SK-N-SH (cell line): Measurements from ENCODE around the gene NOD1. TPM values are rescaled to one million over a fixed set of nuclear protein-coding genes. Genes with fewer than 3 reads are reported as not detected.

Source experiments
- CTCF ChIA-PET: fragments of 300-600, 350-600 bp; formaldehyde crosslinking; extraction: SDS; loops from one replicate; lab custom pipeline; 2021; lab: Yijun Ruan, JAX
- POLR2A ChIA-PET: fragments of 350-600 bp; sonication (Branson Sonifier 250); formaldehyde crosslinking; extraction: SDS; loops from one replicate; lab custom pipeline; 2020; ENCODE audit warnings: antibody characterized with exemption, inconsistent platforms; lab: Yijun Ruan, JAX
- DNase-seq: peaks from one replicate; pipeline ENCODE4 v3.0.0; 2012
- H2AFZ ChIP-seq: fragments of 200-600 bp; sonication (generic); 2 replicates; pipeline ENCODE4 v1.8.1; 2016; ENCODE audit warnings: antibody characterized with exemption, mild to moderate bottlenecking, low read depth
- H3F3A ChIP-seq: fragments of 200-600 bp; sonication (generic); replicated peaks from 2 replicates; pipeline ENCODE3; 2016; ENCODE audit warnings: antibody characterized with exemption, mild to moderate bottlenecking; ENCODE audit not compliant: insufficient read depth
- H3K27ac ChIP-seq, 2 experiments: fragments of 200-500 bp in 1 of 2; fragments of 200-600 bp in 1 of 2; sonication (Bioruptor generic) in 1 of 2; sonication (generic), shearing (Covaris generic) in 1 of 2; 2 replicates each; pipeline versions ENCODE4 v1.5.1 to v1.6.1; 2014 to 2016; ENCODE audit warnings: low read depth in 2 of 2, inconsistent platforms in 1 of 2, low read length in 1 of 2, mild to moderate bottlenecking in 1 of 2, mixed read lengths in 1 of 2
- H3K27me3 ChIP-seq: fragments of 200-600 bp; sonication (generic), shearing (Covaris generic); 2 replicates; pipeline ENCODE4 v1.6.1; 2016; ENCODE audit warnings: mixed run types; ENCODE audit not compliant: insufficient read depth
- H3K36me3 ChIP-seq, 2 experiments: fragments of 200-500 bp in 1 of 2; fragments of 200-600 bp in 1 of 2; sonication (Bioruptor generic) in 1 of 2; sonication (generic) in 1 of 2; replicated peaks in 1 of 2; 2 replicates each; pipeline versions ENCODE3 to v1.5.1; 2014 to 2016; ENCODE audit warnings: low read length in 1 of 2, mild to moderate bottlenecking in 1 of 2; ENCODE audit not compliant: insufficient read depth in 2 of 2, control insufficient read depth in 1 of 2
- H3K4me1 ChIP-seq, 2 experiments: fragments of 200-500 bp in 1 of 2; fragments of 200-600 bp in 1 of 2; sonication (Bioruptor generic) in 1 of 2; sonication (generic), shearing (Covaris generic) in 1 of 2; 2 replicates each; pipeline versions ENCODE4 v1.5.1 to v1.6.1; 2014 to 2016; ENCODE audit warnings: low read depth in 1 of 2, low read length in 1 of 2, mixed run types in 1 of 2; ENCODE audit not compliant: insufficient read depth in 2 of 2, control insufficient read depth in 1 of 2
- H3K4me2 ChIP-seq: fragments of 200-600 bp; sonication (generic), shearing (Covaris generic); 2 replicates; pipeline ENCODE4 v1.6.1; 2017; ENCODE audit warnings: mixed run types
- H3K4me3 ChIP-seq, 2 experiments: fragments of 200-500 bp in 1 of 2; fragments of 200-600 bp in 1 of 2; sonication (Bioruptor generic) in 1 of 2; sonication (generic), shearing (Covaris generic) in 1 of 2; 2 replicates each; pipeline versions ENCODE4 v1.5.1 to v1.8.1; 2014 to 2016; ENCODE audit warnings: low read depth in 2 of 2, inconsistent platforms in 1 of 2, low read length in 1 of 2, mild to moderate bottlenecking in 1 of 2, mixed read lengths in 1 of 2, moderate library complexity in 1 of 2
- H3K79me2 ChIP-seq: fragments of 200-600 bp; sonication (generic); 2 replicates; pipeline ENCODE4 v1.8.1; 2017; ENCODE audit warnings: mild to moderate bottlenecking; ENCODE audit not compliant: insufficient read depth
- H3K9ac ChIP-seq: fragments of 200-600 bp; sonication (generic); 2 replicates; pipeline ENCODE4 v1.6.1; 2017; ENCODE audit warnings: mixed run types
- H3K9me2 ChIP-seq: fragments of 200-600 bp; sonication (generic); 2 replicates; pipeline ENCODE4 v1.6.1; 2017; ENCODE audit warnings: mixed run types
- H3K9me3 ChIP-seq: fragments of 200-600 bp; sonication (generic); 2 replicates; pipeline ENCODE4 v1.6.1; 2017; ENCODE audit warnings: mixed run types, mild to moderate bottlenecking, moderate library complexity
- H4K20me1 ChIP-seq: fragments of 200-600 bp; sonication (generic); 2 replicates; pipeline ENCODE4 v1.6.1; 2017; ENCODE audit warnings: mild to moderate bottlenecking, mixed run types; ENCODE audit not compliant: insufficient read depth
- CHD2 ChIP-seq: fragments of 150-350 bp; IDR thresholded peaks from 2 replicates; pipeline ENCODE4 v1.6.1; 2018; ENCODE audit warnings: low read length; ENCODE audit not compliant: partially characterized antibody
- CTCF ChIP-seq: fragments of 200-600 bp; sonication (generic); IDR thresholded peaks from 2 replicates; pipeline ENCODE4 v1.6.1; 2017; ENCODE audit warnings: antibody characterized with exemption, mild to moderate bottlenecking, moderate library complexity
- ELF1 ChIP-seq: IDR thresholded peaks from 2 replicates; pipeline ENCODE4 v1.4.0; 2012
- FOXJ3 ChIP-seq: sonication (generic); formaldehyde crosslinking; IDR thresholded peaks from 2 replicates; pipeline ENCODE4 v1.5.1; 2020; ENCODE audit warnings: mild to moderate bottlenecking, missing genetic modification reagents
- GABPA ChIP-seq: IDR thresholded peaks from 2 replicates; pipeline ENCODE4 v1.4.0; 2012; ENCODE audit warnings: low read depth, mild to moderate bottlenecking
- IRF3 ChIP-seq: fragments of 150-350 bp; IDR thresholded peaks from 2 replicates; pipeline ENCODE4 v1.6.1; 2016; ENCODE audit warnings: mild to moderate bottlenecking, low read depth, low read length
- JUND ChIP-seq: IDR thresholded peaks from 2 replicates; pipeline ENCODE4 v1.4.0; 2012
- MAX ChIP-seq: IDR thresholded peaks from 2 replicates; pipeline ENCODE4 v1.4.0; 2012; ENCODE audit warnings: low read depth
- NFIC ChIP-seq: IDR thresholded peaks from 2 replicates; pipeline ENCODE4 v1.4.0; 2012; ENCODE audit warnings: borderline replicate concordance
- NRF1 ChIP-seq: IDR thresholded peaks from 2 replicates; pipeline ENCODE4 v1.6.1; 2012; ENCODE audit warnings: low read depth, mild to moderate bottlenecking, low read length
- POLR2AphosphoS5 ChIP-seq: IDR thresholded peaks from 2 replicates; pipeline ENCODE4 v1.6.1; 2012; ENCODE audit warnings: low read depth, low read length
- RAD21 ChIP-seq: IDR thresholded peaks from 2 replicates; pipeline ENCODE4 v1.6.1; 2012; ENCODE audit warnings: mild to moderate bottlenecking, low read length
- RFX5 ChIP-seq: IDR thresholded peaks from 2 replicates; pipeline ENCODE4 v1.6.1; 2012; ENCODE audit warnings: mild to moderate bottlenecking, improper control_type of control experiment, low read length
- SIN3A ChIP-seq: IDR thresholded peaks from 2 replicates; pipeline ENCODE4 v1.6.1; 2012; ENCODE audit warnings: low read depth, mild to moderate bottlenecking, low read length, moderate library complexity, borderline replicate concordance
- SMC3 ChIP-seq: IDR thresholded peaks from 2 replicates; pipeline ENCODE4 v1.6.1; 2012; ENCODE audit warnings: low read depth, low read length, improper control_type of control experiment
- TAF1 ChIP-seq: IDR thresholded peaks from 2 replicates; pipeline ENCODE4 v1.6.1; 2012; ENCODE audit warnings: low read depth, mild to moderate bottlenecking, low read length, moderate library complexity, borderline replicate concordance
- TCF12 ChIP-seq: IDR thresholded peaks from 2 replicates; pipeline ENCODE4 v1.4.0; 2012
- TEAD4 ChIP-seq: IDR thresholded peaks from 2 replicates; pipeline ENCODE4 v1.4.0; 2012; ENCODE audit warnings: mild to moderate bottlenecking, borderline replicate concordance; ENCODE audit not compliant: insufficient read depth
- USF2 ChIP-seq: fragments of 150-350 bp; IDR thresholded peaks from 2 replicates; pipeline ENCODE4 v1.6.1; 2017; ENCODE audit warnings: antibody characterized with exemption, low read length, low read depth, borderline replicate concordance
- YY1 ChIP-seq: IDR thresholded peaks from 2 replicates; pipeline ENCODE4 v1.4.0; 2012; ENCODE audit warnings: low read depth, mild to moderate bottlenecking
- WGBS: methylation state at CpG from one replicate; pipeline ENCODE4 v1.1.6; 2017; ENCODE audit warnings: low lambda C conversion rate; 5-methylcytosine and 5-hydroxymethylcytosine counted together
- polyA plus RNA-seq, 3 experiments: library from polyadenylated mRNA; depleted of rRNA; stranded (reverse); fragments of >200 nt; gene quantifications; 2 replicates each; pipeline ENCODE4 v1.2.3, GENCODE V29; 2012

NOD1 gene
- polyA plus RNA-seq, 1 of the 3 experiments (the other 2 are of a cell fraction), result 5.5 TPM

GRCh38 chr7:30413864-30414263, 64.7 kb downstream of the NOD1 start:
- DNase-seq, result no peak
- WGBS, result 95% methylated on average over 7 of the region's 7 CpGs
- Histone ChIP-seq H3K79me2 (no peaks in the 10 kb centered on the region), H3K4me1 (peaks cover 0 to 4% of the 10 kb centered on the region in 2 experiments; a peak in 1 of 4 replicates), H2AFZ (no peak overlapping the region), H4K20me1 (no peaks in the 10 kb centered on the region), H3K4me2 (no peak overlapping the region), H3K4me3 (no peak overlapping the region; a peak in 1 of 4 replicates), H3K9me2 (no peaks in the 10 kb centered on the region), H3K27ac (no peak overlapping the region), H3F3A (no peaks in the 10 kb centered on the region), H3K9ac (no peak overlapping the region), H3K27me3 (no peaks in the 10 kb centered on the region), H3K36me3 (no peaks in the 10 kb centered on the region), H3K9me3 (no peaks in the 10 kb centered on the region)
- CTCF ChIA-PET, result interaction anchor here (1.0 to 3.7 kb wide), 14 partner anchors 8 to 252 kb away, joined by 3 to 31 read pairs (median 6); partner anchors contain the start of gene ZNRF2
- POLR2A ChIA-PET, result no interaction called here
- TF ChIP-seq POLR2AphosphoS5 (no peak), CTCF (no peak), SMC3 (no peak), NRF1 (no peak)

- Histone ChIP-seq H3K79me2 (no peaks in the 10 kb centered on the region), H3K9ac (no peak overlapping the region), H3K36me3 (no peaks in the 10 kb centered on the region), H3K9me3 (no peaks in the 10 kb centered on the region), H3K4me3 (no peak overlapping the region)
- DNase-seq, result peak; percentile 72
- TF ChIP-seq NFIC (no peak), RFX5 (no peak), ELF1 (no peak), TCF12 (no peak; the same call in 1 of the 2 replicates), SMC3 (peak; percentile 95), IRF3 (no peak), GABPA (no peak), NRF1 (no peak), JUND (no peak), TAF1 (no peak), SIN3A (no peak), FOXJ3 (no peak), YY1 (no peak), CTCF (peak; percentile 86), CHD2 (peak; percentile 36), RAD21 (peak; percentile 95), TEAD4 (no peak), MAX (0 out of 2 replicates have a peak, but pooled peaks have one; percentile 31), USF2 (no peak)
- TF ChIP-seq, all 33 proteins: peak for 5
- Histone ChIP-seq H3F3A (no peaks in the 10 kb centered on the region), H3K4me2 (no peak overlapping the region), H2AFZ (no peak overlapping the region), H4K20me1 (no peaks in the 10 kb centered on the region), H3K27ac (no peak overlapping the region), H3K27me3 (no peaks in the 10 kb centered on the region), H3K4me1 (peaks cover 0 to 4% of the 10 kb centered on the region in 2 experiments; a peak in 1 of 4 replicates), H3K9me2 (no peaks in the 10 kb centered on the region)
- 58% methylated on average over 5 of the region's 5 CpGs for WGBS
- POLR2A ChIA-PET, result no interaction called here
- CTCF ChIA-PET, result interaction anchor here (0.6 to 3.7 kb wide), 25 partner anchors 8 to 847 kb away, joined by 3 to 31 read pairs (median 4); partner anchors contain the start of gene ZNRF2
Observed at GRCh38 chr7:30412782-30413504, 65.6 kb downstream of the NOD1 start.
